Adrenal gland (tissue), 12 donors: ENCODE data around the gene ARHGAP8. TPM values are rescaled to one million over a fixed set of nuclear protein-coding genes. Genes with fewer than 3 reads are reported as not detected.
A peak's percentile ranks its signal among the peaks of the same experiment; 100 is the strongest.

Experiments used
- DNase-seq, 7 donors: peaks; one replicate each; pipeline ENCODE4 v3.0.0-alpha.2; 2019 to 2020
- H3K27ac ChIP-seq, 5 donors: fragments of 200-600 bp; sonication (generic) in 4 of 5; 1 replicate in 3 of 5; 2 replicates in 2 of 5; pipeline versions ENCODE4 v1.5.1 to v1.8.0; 2016 to 2020; ENCODE audit warnings: mild to moderate bottlenecking in 1 of 5
- H3K27me3 ChIP-seq: fragments of 200-600 bp; 2 replicates; pipeline ENCODE4 v1.8.0; 2021
- H3K36me3 ChIP-seq, 2 donors: fragments of 200-600 bp; replicated peaks in 1 of 2; 1 replicate in 1 of 2; 2 replicates in 1 of 2; pipeline versions ENCODE4 v1.5.1 to v1.8.0; 2018 to 2022
- H3K4me1 ChIP-seq, 2 donors: fragments of 200-600 bp; replicated peaks in 1 of 2; 1 replicate in 1 of 2; 2 replicates in 1 of 2; pipeline versions ENCODE4 v1.5.1 to v1.8.0; 2018 to 2021
- H3K4me3 ChIP-seq, 4 donors: fragments of 200-600 bp; sonication (generic) in 3 of 4; one replicate each; pipeline ENCODE4 v1.5.1; 2016 to 2018
- H3K9me3 ChIP-seq, 3 donors: fragments of 200-600 bp; sonication (generic) in 1 of 3; replicated peaks in 1 of 3; 1 replicate in 2 of 3; 2 replicates in 1 of 3; pipeline versions ENCODE4 v1.5.1 to v1.8.0; 2016 to 2021
- POLR2A ChIP-seq, 2 donors: fragments of 450-650 bp; IDR thresholded peaks; one replicate each; pipeline ENCODE4 v1.6.1; 2017; ENCODE audit warnings: antibody characterized with exemption in 2 of 2, mild to moderate bottlenecking in 2 of 2, moderate library complexity in 1 of 2
- WGBS, 4 donors: extraction: QIAGEN DNeasy Blood & Tissue Kit in 2 of 4; methylation state at CpG; one replicate each; pipeline versions ENCODE4 v1.1.5 to v1.1.7; 2013 to 2017; 5-methylcytosine and 5-hydroxymethylcytosine counted together
- intact Hi-C, 2 donors: fragments of 100-400 bp; cut with DNase I; formaldehyde crosslinking; loops; one replicate each; pipeline versions ENCODE4 v1.14.1 to v1.15.0; 2022 to 2023
- polyA plus RNA-seq, 3 donors: library from polyadenylated mRNA; stranded (reverse); fragments of 200-250 nt in 2 of 3; fragments of 350-450 nt in 1 of 3; fragmentation: Illumina TruSeq in 1 of 3; extraction: RNeasy Lipid Tissue Mini Kit (QIAGEN cat#74804) in 1 of 3; gene quantifications; one replicate each; pipeline ENCODE4 v1.2.3, GENCODE V29; 2013 to 2014
- total RNA-seq, 9 donors: library from RNA; depleted of rRNA in 4 of 9; stranded (reverse); fragments of >200 nt in 4 of 9; fragments of 120-200 nt in 1 of 9; fragmentation: NEBNext Ultra II Directional in 1 of 9; extraction: Animal tissue kit (Norgen Biotek cat#: 25700) in 1 of 9; gene quantifications; one replicate each; pipeline versions ENCODE4 v1.1.0 to v1.2.4, GENCODE V29; 2013 to 2023
- TF ChIP-seq, protein P1 (sequence below), 6 experiments: fragments of 450-650 bp in 4 of 6; fragments of 200-600 bp in 2 of 6; sonication (generic) in 1 of 6; IDR thresholded peaks; 1 replicate in 5 of 6; 2 replicates in 1 of 6; pipeline versions ENCODE4 v1.5.1 to v1.8.0; 2016 to 2021; ENCODE audit warnings: antibody characterized with exemption in 6 of 6, mild to moderate bottlenecking in 2 of 6, moderate library complexity in 1 of 6
- donor health status: healthy with polysubstance abuse.
- donor health status: Bipolar disorder and iron deficiency.
- donor health status: DM: yes; HTN: yes; CAD: no.
- donor health status: DM: no; HTN: no; CAD: no.
- donor health status: DM: no; HTN: no; CAD: no.
- donor health status: DM: yes; HTN: yes; CAD: no.

The ARHGAP8 gene
- total and polyA plus RNA-seq, 12 donors: 0.12 to 17.8 (median 1.1) TPM

DNA sequence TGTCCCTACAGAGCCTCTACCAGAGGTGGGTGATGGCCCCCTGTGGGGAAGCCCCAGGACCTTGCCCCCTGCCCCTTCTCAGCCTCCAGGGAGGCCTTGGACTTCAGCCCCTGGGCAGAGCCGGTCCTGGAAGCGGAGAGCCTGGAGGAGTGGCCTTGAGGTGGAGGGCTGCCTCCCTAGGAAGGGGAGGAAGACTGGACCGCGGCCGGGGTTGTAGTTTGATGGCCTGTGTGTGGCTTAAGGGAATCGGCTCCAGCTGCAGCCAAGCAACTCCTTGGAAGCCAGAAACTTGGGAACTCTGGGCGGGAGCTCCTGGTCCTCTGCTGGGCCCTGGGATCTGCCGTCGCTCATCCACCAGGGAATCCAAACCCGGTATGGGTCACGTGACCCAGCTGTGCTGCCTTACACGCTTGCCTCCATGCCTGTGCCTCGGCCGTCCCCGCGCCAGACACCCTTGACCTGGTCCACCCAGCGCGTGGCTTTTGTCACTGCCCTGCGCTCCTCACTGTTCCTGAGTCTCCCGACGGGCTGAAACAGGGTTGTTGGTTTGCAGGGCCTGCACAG lies 23.5 kb upstream of the ARHGAP8 start:
- Histone ChIP-seq H3K36me3 (peaks cover 0 to 5% of the 10 kb centered on the region in 2 donors), H3K9me3 (no peaks in the 10 kb centered on the region), H3K4me1 (peaks cover 0 to 15% of the 10 kb centered on the region in 2 donors), H3K4me3 (no peak overlapping the region), H3K27ac (peak overlapping the region in 2 of 5 donors; percentile 57 to 63), H3K27me3 (no peaks in the 10 kb centered on the region)
- 55 to 80% (median 64%) methylated on average over 14 to 21 of the region's 21 CpGs for WGBS, 4 donors
- TF ChIP-seq, protein P1, sequence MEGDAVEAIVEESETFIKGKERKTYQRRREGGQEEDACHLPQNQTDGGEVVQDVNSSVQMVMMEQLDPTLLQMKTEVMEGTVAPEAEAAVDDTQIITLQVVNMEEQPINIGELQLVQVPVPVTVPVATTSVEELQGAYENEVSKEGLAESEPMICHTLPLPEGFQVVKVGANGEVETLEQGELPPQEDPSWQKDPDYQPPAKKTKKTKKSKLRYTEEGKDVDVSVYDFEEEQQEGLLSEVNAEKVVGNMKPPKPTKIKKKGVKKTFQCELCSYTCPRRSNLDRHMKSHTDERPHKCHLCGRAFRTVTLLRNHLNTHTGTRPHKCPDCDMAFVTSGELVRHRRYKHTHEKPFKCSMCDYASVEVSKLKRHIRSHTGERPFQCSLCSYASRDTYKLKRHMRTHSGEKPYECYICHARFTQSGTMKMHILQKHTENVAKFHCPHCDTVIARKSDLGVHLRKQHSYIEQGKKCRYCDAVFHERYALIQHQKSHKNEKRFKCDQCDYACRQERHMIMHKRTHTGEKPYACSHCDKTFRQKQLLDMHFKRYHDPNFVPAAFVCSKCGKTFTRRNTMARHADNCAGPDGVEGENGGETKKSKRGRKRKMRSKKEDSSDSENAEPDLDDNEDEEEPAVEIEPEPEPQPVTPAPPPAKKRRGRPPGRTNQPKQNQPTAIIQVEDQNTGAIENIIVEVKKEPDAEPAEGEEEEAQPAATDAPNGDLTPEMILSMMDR (IDR thresholded peaks at IDR 0.05): no peak
- no peak for TF ChIP-seq POLR2A (IDR thresholded peaks at IDR 0.05)
- intact Hi-C loops: no loop called here
- no peak for DNase-seq

DNA sequence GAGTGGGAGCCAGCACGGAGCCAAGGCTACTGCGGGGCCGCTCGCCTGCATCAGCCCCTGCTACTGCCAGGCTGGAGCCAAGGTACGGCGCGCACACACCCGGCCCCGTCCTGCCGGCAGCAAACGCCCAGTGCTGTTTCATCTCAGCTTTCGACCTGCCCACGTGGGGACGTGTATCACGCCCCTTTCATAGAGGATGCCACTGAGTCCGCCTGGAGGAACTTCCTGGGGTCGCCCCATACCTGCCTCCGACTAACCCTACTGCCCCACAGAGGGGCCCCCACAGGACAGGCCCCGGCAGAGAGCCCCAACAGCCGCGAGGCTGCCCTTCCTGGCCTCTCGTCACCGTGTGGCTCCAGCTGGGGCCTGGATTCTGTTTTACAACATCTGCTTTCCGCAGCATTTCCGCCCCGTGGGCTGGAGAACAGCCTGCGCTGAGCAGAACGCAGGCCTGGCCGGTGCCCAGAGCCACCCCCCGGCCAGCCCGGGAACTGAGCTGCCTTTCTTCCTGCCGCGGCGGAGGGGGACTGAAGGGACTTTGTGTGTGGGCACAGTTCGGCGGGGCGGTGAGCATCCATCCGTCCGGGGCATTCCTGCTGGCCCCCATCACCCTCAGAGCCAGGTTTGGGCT lies 22.9 kb upstream of the ARHGAP8 start:
- peaks cover 0 to 15% of the 10 kb centered on the region in 2 donors for H3K4me1 ChIP-seq
- intact Hi-C loops: no loop called here
- peak overlapping the region in 2 of 5 donors; percentile 57 to 63 for H3K27ac ChIP-seq
- no peak overlapping the region for H3K4me3 ChIP-seq
- no peak for TF ChIP-seq POLR2A (IDR thresholded peaks at IDR 0.05)
- TF ChIP-seq, protein P1 (IDR thresholded peaks at IDR 0.05): peak in 1 of 6 experiments; percentile 34
- H3K9me3 ChIP-seq: no peaks in the 10 kb centered on the region
- peak in 3 of 7 donors; percentile 27 to 75 (median 41) for DNase-seq
- H3K27me3 ChIP-seq: no peaks in the 10 kb centered on the region
- WGBS, 4 donors: 47 to 67% (median 56%) methylated on average over 23 to 39 of the region's 39 CpGs
- H3K36me3 ChIP-seq: peaks cover 0 to 5% of the 10 kb centered on the region in 2 donors

DNA sequence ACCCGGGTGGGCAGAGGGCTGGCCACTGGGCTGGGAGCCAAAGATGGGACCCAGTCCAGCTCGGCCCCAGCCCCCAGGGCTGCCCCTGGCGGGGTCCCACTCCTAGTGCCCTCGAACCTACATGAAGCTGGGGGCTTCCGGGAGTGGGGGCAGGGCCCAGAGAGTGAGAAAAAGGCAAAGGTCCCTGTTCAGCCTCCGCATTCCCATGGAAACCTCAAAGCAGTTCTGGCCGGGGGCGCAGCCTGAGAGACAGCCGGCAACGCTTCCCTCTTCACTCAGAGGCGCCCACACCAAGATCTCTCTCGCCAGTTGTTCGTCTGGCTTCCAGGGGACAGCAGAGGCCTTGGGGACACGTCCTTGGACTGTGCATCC lies 22.4 kb upstream of the ARHGAP8 start:
- H3K4me3 ChIP-seq: no peak overlapping the region
- TF ChIP-seq POLR2A (IDR thresholded peaks at IDR 0.05): no peak
- TF ChIP-seq, protein P1 (IDR thresholded peaks at IDR 0.05): peak in 1 of 6 experiments; percentile 3
- no peaks in the 10 kb centered on the region for H3K27me3 ChIP-seq
- H3K4me1 ChIP-seq: peaks cover 0 to 15% of the 10 kb centered on the region in 2 donors
- WGBS, 4 donors: 0 to 52% (median 23%) methylated on average over 2 to 14 of the region's 14 CpGs
- peak overlapping the region in 2 of 5 donors; percentile 57 to 63 for H3K27ac ChIP-seq
- H3K36me3 ChIP-seq: peaks cover 0 to 4% of the 10 kb centered on the region in 2 donors
- no peaks in the 10 kb centered on the region for H3K9me3 ChIP-seq
- no peak for DNase-seq
- intact Hi-C loops: no loop called here

DNA sequence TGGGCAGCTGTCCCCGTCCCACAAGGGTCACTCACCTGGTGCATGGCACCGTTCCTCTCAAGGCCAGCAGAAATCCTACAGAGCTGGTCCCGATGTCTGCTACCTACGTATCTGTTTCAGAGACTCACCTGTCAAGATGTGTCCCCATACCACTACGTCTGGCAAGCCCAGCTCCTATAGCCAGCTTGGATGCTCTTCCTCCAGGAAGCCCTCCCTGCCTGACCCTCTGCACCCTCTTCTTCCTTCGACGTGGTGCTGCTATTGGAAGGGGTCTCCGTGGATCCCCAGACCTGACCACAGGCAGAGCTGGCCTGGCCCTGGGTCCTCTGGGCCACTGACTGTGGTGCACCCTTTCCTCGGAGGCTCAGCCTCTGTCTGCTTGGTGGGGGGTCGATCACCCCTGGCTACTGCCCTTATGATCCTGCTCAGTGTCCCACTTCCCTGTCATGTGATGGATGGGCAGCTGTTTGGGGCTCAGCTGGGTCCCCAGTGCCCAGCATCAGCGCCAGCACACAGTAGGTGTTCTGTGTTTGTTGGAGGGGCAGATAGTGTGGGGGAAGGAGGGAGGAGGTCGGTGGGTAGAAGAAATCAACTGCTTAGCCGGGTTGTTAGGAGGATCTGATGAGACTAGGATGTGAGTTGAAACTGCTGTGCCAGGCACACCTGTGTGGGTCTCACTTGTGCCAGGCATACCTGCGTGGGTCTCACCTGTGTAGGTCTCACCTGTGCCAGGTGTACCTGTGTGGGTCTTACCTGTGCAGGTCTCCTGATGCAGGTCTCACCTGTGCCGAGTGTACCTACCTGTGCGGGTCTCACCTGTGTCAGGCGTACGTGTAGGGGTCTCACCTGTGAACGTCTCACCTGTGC lies 21.7 kb upstream of the ARHGAP8 start:
- 76 to 89% (median 82%) methylated on average over 7 to 19 of the region's 19 CpGs for WGBS, 4 donors
- intact Hi-C loops: no loop called here

More for the DNA sequence above, 21.7 kb upstream of the ARHGAP8 start:
- no peak for DNase-seq
- Histone ChIP-seq H3K27ac (no peak overlapping the region), H3K9me3 (no peaks in the 10 kb centered on the region), H3K4me1 (peaks cover 0 to 15% of the 10 kb centered on the region in 2 donors), H3K27me3 (no peaks in the 10 kb centered on the region), H3K36me3 (no peaks in the 10 kb centered on the region), H3K4me3 (no peak overlapping the region)
- TF ChIP-seq, protein P1 (IDR thresholded peaks at IDR 0.05): no peak
- no peak for TF ChIP-seq POLR2A (IDR thresholded peaks at IDR 0.05)
